ENCODE measurements around the gene GLCCI1.

GRCh38 chr7:8018961-8019360 is 50.4 kb downstream of the GLCCI1 start:
- TF ChIP-seq SP1 (IDR thresholded peaks at IDR 0.05) (no peak), FOXA1 (IDR thresholded peaks at IDR 0.05) (no peak), ARNT (IDR thresholded peaks at IDR 0.05) (no peak), ZNF384 (IDR thresholded peaks at IDR 0.05) (no peak), TARDBP (IDR thresholded peaks at IDR 0.05) (no peak), ELF4 (IDR thresholded peaks at IDR 0.05) (no peak), BHLHE40 (IDR thresholded peaks at IDR 0.05; ENCODE audit: borderline replicate concordance) (no peak), NFRKB (IDR thresholded peaks at IDR 0.05) (no peak), PKNOX1 (IDR thresholded peaks at IDR 0.05) (no peak), SUZ12 (IDR thresholded peaks at IDR 0.05) (no peak), FOXM1 (IDR thresholded peaks at IDR 0.05; ENCODE audit: borderline replicate concordance) (no peak)

Data from HEK293T (cell line).